NCI-H146 treated with DMSO at 0.1 percent for 48 hours (cell line): ENCODE results near the gene SHLD1.
"Not testable (repeated sequence)": the region's sequence is repeated elsewhere in the genome, so short reads cannot be mapped to it uniquely, and the experiment has no call there.

ENCODE experiments used
- DNase-seq: peaks from one replicate; lab custom pipeline; 2025; ENCODE audit not compliant: unreplicated experiment; lab: John Stamatoyannopoulos, UW

Gene SHLD1

GRCh38 chr20:5735845-5736510 lies 14.2 kb upstream of the SHLD1 start:
- no peak for DNase-seq

- DNase-seq, result no peak
Observed at GRCh38 chr20:5737619-5737953, 12.6 kb upstream of the SHLD1 start.

- no peak for DNase-seq
Observed at GRCh38 chr20:5737966-5738365, 12.2 kb upstream of the SHLD1 start.

GRCh38 chr20:5740643-5741042 lies 9.6 kb upstream of the SHLD1 start:
- DNase-seq, result not testable (repeated sequence)

- DNase-seq, result no peak
Observed at GRCh38 chr20:5741089-5741488, 9.1 kb upstream of the SHLD1 start.

GRCh38 chr20:5742041-5742440 lies 8.2 kb upstream of the SHLD1 start:
- no peak for DNase-seq

GRCh38 chr20:5745416-5746030 lies 4.7 kb upstream of the SHLD1 start:
- no peak for DNase-seq

GRCh38 chr20:5746064-5746463 lies 4.1 kb upstream of the SHLD1 start:
- DNase-seq, result no peak

GRCh38 chr20:5748246-5748645 lies 2.0 kb upstream of the SHLD1 start:
- no peak for DNase-seq

GRCh38 chr20:5749512-5749951 lies 669 bp upstream of the SHLD1 start:
- not testable (repeated sequence) for DNase-seq

GRCh38 chr20:5751856-5752255 lies 1.7 kb downstream of the SHLD1 start:
- no peak for DNase-seq

GRCh38 chr20:5753814-5754213 lies 3.6 kb downstream of the SHLD1 start:
- DNase-seq, result no peak

GRCh38 chr20:5757949-5758348 lies 7.7 kb downstream of the SHLD1 start:
- DNase-seq, result no peak

GRCh38 chr20:5766085-5766764 lies 16.0 kb downstream of the SHLD1 start:
- DNase-seq, result no peak

GRCh38 chr20:5767493-5768098 lies 17.4 kb downstream of the SHLD1 start:
- no peak for DNase-seq

GRCh38 chr20:5770231-5770986 lies 20.2 kb downstream of the SHLD1 start:
- DNase-seq, result no peak

GRCh38 chr20:5770987-5771318 lies 20.8 kb downstream of the SHLD1 start:
- no peak for DNase-seq

GRCh38 chr20:5772704-5773103 lies 22.5 kb downstream of the SHLD1 start:
- no peak for DNase-seq

- no peak for DNase-seq
Observed at GRCh38 chr20:5773589-5773988, 23.4 kb downstream of the SHLD1 start.

- no peak for DNase-seq
Observed at GRCh38 chr20:5776077-5776476, 25.9 kb downstream of the SHLD1 start.

- no peak for DNase-seq
Observed at GRCh38 chr20:5779071-5779900, 29.1 kb downstream of the SHLD1 start.
